ENCODE data around the gene IGFBP6.

DNA sequence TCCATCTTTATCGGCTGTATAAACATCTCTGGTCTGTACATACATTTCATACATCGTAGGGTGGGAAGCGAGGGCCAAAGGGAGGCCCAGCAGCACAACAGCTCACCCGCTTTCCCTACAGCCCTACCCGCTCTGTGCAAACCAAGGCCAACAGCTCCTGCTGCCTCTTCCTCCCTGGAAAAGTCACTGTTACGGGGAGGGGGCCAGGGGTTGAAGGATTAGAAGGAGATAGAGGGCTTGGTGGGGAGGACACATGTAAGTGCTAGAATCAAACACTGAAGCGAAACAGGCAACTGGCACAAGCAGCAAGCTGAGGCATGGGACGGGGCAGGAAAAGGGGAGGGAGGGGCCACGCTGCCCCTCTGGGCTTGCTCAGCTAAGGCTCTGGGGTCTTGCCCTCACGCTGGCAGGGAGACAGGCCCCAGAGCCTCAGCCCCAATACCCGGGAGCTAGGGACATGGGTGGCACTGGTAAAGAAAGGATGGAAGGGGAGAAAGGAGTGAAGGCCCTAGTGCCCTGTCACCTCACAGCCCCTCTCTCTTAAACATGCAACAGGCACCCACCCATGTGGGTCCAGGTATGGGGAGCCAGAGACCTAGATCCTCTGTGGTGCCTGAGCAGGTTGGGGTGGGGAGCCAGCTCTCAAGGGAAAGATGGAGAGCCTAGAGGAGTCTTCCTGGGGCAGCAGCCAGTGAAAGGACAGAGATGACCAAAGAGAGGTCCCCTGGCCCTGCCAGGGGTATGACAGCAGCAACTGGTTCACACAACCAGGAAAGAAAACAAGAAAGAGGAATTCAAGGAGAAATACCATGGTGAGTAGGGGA is 32.6 kb upstream of the IGFBP6 start:
- no peak for TF ChIP-seq NFIC (IDR thresholded peaks at IDR 0.05; ENCODE audit: borderline replicate concordance)
- TF ChIP-seq, protein P1, sequence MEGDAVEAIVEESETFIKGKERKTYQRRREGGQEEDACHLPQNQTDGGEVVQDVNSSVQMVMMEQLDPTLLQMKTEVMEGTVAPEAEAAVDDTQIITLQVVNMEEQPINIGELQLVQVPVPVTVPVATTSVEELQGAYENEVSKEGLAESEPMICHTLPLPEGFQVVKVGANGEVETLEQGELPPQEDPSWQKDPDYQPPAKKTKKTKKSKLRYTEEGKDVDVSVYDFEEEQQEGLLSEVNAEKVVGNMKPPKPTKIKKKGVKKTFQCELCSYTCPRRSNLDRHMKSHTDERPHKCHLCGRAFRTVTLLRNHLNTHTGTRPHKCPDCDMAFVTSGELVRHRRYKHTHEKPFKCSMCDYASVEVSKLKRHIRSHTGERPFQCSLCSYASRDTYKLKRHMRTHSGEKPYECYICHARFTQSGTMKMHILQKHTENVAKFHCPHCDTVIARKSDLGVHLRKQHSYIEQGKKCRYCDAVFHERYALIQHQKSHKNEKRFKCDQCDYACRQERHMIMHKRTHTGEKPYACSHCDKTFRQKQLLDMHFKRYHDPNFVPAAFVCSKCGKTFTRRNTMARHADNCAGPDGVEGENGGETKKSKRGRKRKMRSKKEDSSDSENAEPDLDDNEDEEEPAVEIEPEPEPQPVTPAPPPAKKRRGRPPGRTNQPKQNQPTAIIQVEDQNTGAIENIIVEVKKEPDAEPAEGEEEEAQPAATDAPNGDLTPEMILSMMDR (IDR thresholded peaks at IDR 0.05) = no peak
- no peak for TF ChIP-seq FOXM1 (IDR thresholded peaks at IDR 0.05; ENCODE audit: low read depth)
- TF ChIP-seq GABPA (IDR thresholded peaks at IDR 0.05; ENCODE audit: low read depth) = no peak
- no peak for TF ChIP-seq SIN3A (IDR thresholded peaks at IDR 0.05; ENCODE audit: borderline replicate concordance, low read depth, low read length)
- no peak for TF ChIP-seq RFX5 (IDR thresholded peaks at IDR 0.05; ENCODE audit: low read length)
- TF ChIP-seq, protein P2, sequence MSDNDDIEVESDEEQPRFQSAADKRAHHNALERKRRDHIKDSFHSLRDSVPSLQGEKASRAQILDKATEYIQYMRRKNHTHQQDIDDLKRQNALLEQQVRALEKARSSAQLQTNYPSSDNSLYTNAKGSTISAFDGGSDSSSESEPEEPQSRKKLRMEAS (IDR thresholded peaks at IDR 0.05; ENCODE audit: low read depth) = no peak
- TF ChIP-seq SMC3 (IDR thresholded peaks at IDR 0.05; ENCODE audit: low read depth, low read length) = no peak
- TF ChIP-seq TCF12 (IDR thresholded peaks at IDR 0.05) = no peak

Measured in SK-N-SH (cell line).